ENCODE results near the gene SLC30A2.

Gene SLC30A2

DNA sequence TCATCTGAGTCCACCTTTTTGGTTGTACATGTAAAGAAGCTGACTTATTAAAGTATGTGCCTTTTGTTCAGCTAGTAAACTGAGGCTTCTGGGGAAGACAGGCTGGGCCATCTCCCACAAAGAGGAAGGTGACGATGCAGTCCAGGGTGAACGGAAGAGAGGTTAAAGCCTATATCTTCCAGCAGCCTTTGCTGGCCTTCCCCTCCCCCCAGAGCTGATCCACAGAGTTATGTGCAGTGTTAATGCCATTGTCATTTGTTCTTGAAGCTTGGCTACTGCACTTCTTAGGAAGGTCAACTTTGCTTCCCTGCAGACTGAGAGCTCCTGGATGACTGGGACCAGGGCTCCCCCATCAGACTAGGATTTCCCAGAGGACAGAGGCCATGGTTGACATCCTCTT, 2.2 kb downstream of the SLC30A2 start:
- H3K4me1 ChIP-seq (ENCODE audit: insufficient read depth, low read length, severe bottlenecking) = no peaks in the 10 kb centered on the region
- H3K9ac ChIP-seq (ENCODE audit: low read length) = no peak overlapping the region
- H3K79me2 ChIP-seq (ENCODE audit: insufficient read depth, low read length) = no peaks in the 10 kb centered on the region
- H2AFZ ChIP-seq (ENCODE audit: low read length) = no peak overlapping the region
- H3K27me3 ChIP-seq (ENCODE audit: insufficient read depth, low read length) = 0 out of 2 replicates have a peak, but pooled peaks cover 14% of the 10 kb centered on the region
- TF ChIP-seq EZH2 (IDR thresholded peaks at IDR 0.05; ENCODE audit: borderline replicate concordance, low read length) = no peak
- TF ChIP-seq, protein P1, sequence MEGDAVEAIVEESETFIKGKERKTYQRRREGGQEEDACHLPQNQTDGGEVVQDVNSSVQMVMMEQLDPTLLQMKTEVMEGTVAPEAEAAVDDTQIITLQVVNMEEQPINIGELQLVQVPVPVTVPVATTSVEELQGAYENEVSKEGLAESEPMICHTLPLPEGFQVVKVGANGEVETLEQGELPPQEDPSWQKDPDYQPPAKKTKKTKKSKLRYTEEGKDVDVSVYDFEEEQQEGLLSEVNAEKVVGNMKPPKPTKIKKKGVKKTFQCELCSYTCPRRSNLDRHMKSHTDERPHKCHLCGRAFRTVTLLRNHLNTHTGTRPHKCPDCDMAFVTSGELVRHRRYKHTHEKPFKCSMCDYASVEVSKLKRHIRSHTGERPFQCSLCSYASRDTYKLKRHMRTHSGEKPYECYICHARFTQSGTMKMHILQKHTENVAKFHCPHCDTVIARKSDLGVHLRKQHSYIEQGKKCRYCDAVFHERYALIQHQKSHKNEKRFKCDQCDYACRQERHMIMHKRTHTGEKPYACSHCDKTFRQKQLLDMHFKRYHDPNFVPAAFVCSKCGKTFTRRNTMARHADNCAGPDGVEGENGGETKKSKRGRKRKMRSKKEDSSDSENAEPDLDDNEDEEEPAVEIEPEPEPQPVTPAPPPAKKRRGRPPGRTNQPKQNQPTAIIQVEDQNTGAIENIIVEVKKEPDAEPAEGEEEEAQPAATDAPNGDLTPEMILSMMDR (IDR thresholded peaks at IDR 0.05; ENCODE audit: low read length) = no peak
- H3F3A ChIP-seq (ENCODE audit: insufficient read depth, low read length) = no peaks in the 10 kb centered on the region
- H4K20me1 ChIP-seq (ENCODE audit: insufficient read depth, low read length) = no peaks in the 10 kb centered on the region
- no peaks in the 10 kb centered on the region for H3K9me3 ChIP-seq (ENCODE audit: low read length)
- no peak overlapping the region for H3K4me2 ChIP-seq (ENCODE audit: low read length)
- no peak overlapping the region for H3K27ac ChIP-seq (ENCODE audit: low read depth, low read length, poor library complexity, severe bottlenecking)
- no peak overlapping the region for H3K4me3 ChIP-seq (ENCODE audit: low read depth, low read length, poor library complexity, severe bottlenecking)
- H3K36me3 ChIP-seq (ENCODE audit: insufficient read depth, low read length) = no peaks in the 10 kb centered on the region
- H3K9me2 ChIP-seq (ENCODE audit: low read depth, low read length) = no peaks in the 10 kb centered on the region

- Histone ChIP-seq H3K27me3 (ENCODE audit: insufficient read depth, low read length) (0 out of 2 replicates have a peak, but pooled peaks cover 10% of the 10 kb centered on the region), H2AFZ (ENCODE audit: low read length) (no peak overlapping the region), H3F3A (ENCODE audit: insufficient read depth, low read length) (no peaks in the 10 kb centered on the region), H3K9me2 (ENCODE audit: low read depth, low read length) (no peaks in the 10 kb centered on the region), H3K79me2 (ENCODE audit: insufficient read depth, low read length) (no peaks in the 10 kb centered on the region), H3K27ac (ENCODE audit: low read depth, low read length, poor library complexity, severe bottlenecking) (no peak overlapping the region), H3K9me3 (ENCODE audit: low read length) (no peaks in the 10 kb centered on the region), H3K4me2 (ENCODE audit: low read length) (no peak overlapping the region), H3K4me1 (ENCODE audit: insufficient read depth, low read length, severe bottlenecking) (no peaks in the 10 kb centered on the region), H4K20me1 (ENCODE audit: insufficient read depth, low read length) (no peaks in the 10 kb centered on the region), H3K9ac (ENCODE audit: low read length) (no peak overlapping the region), H3K4me3 (ENCODE audit: low read depth, low read length, poor library complexity, severe bottlenecking) (no peak overlapping the region), H3K36me3 (ENCODE audit: insufficient read depth, low read length) (no peaks in the 10 kb centered on the region)
- no peak for TF ChIP-seq EZH2 (IDR thresholded peaks at IDR 0.05; ENCODE audit: borderline replicate concordance, low read length)
- TF ChIP-seq, protein P1 (IDR thresholded peaks at IDR 0.05; ENCODE audit: low read length) = no peak
Measured at GRCh38 chr1:26041978-26042377, 3.9 kb downstream of the SLC30A2 start.

GRCh38 chr1:26041401-26041800, 4.5 kb downstream of the SLC30A2 start:
- H3K27ac ChIP-seq (ENCODE audit: low read depth, low read length, poor library complexity, severe bottlenecking) = no peak overlapping the region
- no peaks in the 10 kb centered on the region for H3K9me2 ChIP-seq (ENCODE audit: low read depth, low read length)
- no peaks in the 10 kb centered on the region for H4K20me1 ChIP-seq (ENCODE audit: insufficient read depth, low read length)
- H3K79me2 ChIP-seq (ENCODE audit: insufficient read depth, low read length) = no peaks in the 10 kb centered on the region
- no peaks in the 10 kb centered on the region for H3K4me1 ChIP-seq (ENCODE audit: insufficient read depth, low read length, severe bottlenecking)
- H3K9me3 ChIP-seq (ENCODE audit: low read length) = no peaks in the 10 kb centered on the region
- H3K9ac ChIP-seq (ENCODE audit: low read length) = no peak overlapping the region
- H3K4me3 ChIP-seq (ENCODE audit: low read depth, low read length, poor library complexity, severe bottlenecking) = no peak overlapping the region
- H3K4me2 ChIP-seq (ENCODE audit: low read length) = no peak overlapping the region
- H3K36me3 ChIP-seq (ENCODE audit: insufficient read depth, low read length) = no peaks in the 10 kb centered on the region
- H3K27me3 ChIP-seq (ENCODE audit: insufficient read depth, low read length) = 0 out of 2 replicates have a peak, but pooled peaks cover 10% of the 10 kb centered on the region
- TF ChIP-seq EZH2 (IDR thresholded peaks at IDR 0.05; ENCODE audit: borderline replicate concordance, low read length) = no peak
- TF ChIP-seq, protein P1 (IDR thresholded peaks at IDR 0.05; ENCODE audit: low read length) = no peak
- H2AFZ ChIP-seq (ENCODE audit: low read length) = no peak overlapping the region
- H3F3A ChIP-seq (ENCODE audit: insufficient read depth, low read length) = no peaks in the 10 kb centered on the region

Data from OCI-LY1 (cell line).